Glomerular endothelial cell (primary cell): ENCODE results near the gene SPPL2C. TPM values are rescaled to one million over a fixed set of nuclear protein-coding genes. Genes with fewer than 3 reads are reported as not detected.
A peak's percentile ranks its signal among the peaks of the same experiment; 100 is the strongest.
"Not testable (repeated sequence)": the region's sequence is repeated elsewhere in the genome, so short reads cannot be mapped to it uniquely, and the experiment has no call there.

Experiments
- DNase-seq: peaks from one replicate; pipeline ENCODE4 v3.0.0-alpha.2; 2011; ENCODE audit warnings: low read depth, low spot score; ENCODE audit errors: extremely low read depth
- total RNA-seq: library from RNA; depleted of rRNA; stranded (reverse); fragments of >200 nt; gene quantifications from 2 replicates; pipeline ENCODE4 v1.2.3, GENCODE V29; 2015

The SPPL2C gene
- total RNA-seq, 1 donor from 2014 or later, result not detected

DNA sequence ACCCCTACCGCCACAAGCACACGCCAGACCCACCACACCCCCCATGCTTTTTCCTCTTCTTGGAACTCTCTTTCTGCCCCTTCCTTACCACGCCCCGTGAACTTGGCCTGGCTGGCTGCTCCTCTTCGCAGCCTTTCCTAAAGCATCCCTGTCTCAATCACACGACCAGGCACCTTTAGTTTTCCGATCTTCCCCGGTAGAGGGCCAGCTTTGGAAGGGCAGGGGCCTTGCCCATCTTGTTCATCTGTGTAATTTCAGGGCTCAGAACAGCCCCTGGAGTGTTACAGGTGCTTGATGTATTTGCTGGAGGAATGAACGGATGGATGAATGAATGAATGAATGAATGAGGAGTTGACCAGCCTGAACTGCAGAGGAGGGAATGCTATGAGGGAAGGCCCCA, 3.7 kb downstream of the SPPL2C start:
- DNase-seq, result no peak

- DNase-seq, result no peak
Observed at GRCh38 chr17:45848868-45849535, 4.3 kb downstream of the SPPL2C start.

- DNase-seq, result no peak
Observed at GRCh38 chr17:45849536-45849990, 4.9 kb downstream of the SPPL2C start.

- DNase-seq, result no peak
Observed at GRCh38 chr17:45850011-45850410, 5.3 kb downstream of the SPPL2C start.

DNA sequence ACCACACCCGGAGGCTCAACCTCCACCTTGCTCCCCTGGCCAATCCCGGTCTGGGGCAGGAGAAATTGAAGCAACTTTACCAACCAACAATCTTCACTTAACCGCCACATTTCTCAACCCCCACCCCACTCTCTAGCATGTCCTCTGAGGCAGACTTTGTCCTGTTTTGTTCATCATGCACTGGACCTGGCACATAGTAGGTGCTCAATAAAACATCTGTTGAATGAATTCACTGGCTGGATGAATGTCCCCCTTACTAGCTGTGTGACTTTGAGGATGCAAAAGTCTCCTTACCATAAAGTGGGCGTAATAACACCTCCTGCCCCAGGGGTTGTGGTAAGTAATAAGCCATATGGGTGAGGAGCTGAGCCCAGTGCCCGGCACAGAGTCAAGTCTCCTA, 5.8 kb downstream of the SPPL2C start:
- no peak for DNase-seq

- DNase-seq, result no peak
Observed at GRCh38 chr17:45851022-45851421, 6.3 kb downstream of the SPPL2C start.

DNA sequence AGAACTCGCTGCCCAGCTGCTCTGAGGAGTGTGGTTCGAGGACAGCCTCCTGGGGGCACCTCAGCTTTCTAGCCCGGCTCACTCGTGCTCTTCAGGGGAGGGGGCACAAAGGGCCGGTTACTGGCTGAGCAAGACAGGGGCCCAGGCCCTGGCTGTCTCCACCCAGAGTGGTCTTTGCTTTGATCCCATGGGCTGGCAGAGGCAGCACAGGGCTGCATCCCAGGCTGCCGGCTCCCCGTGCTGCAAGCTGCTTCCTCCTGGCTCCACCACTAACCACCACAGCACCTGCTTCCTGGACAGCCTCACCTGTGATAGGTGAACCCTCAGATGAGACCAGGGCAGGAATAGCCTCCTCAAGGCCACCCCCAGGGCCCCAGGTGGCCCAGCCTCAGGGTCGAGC, 6.8 kb downstream of the SPPL2C start:
- DNase-seq, result no peak

DNA sequence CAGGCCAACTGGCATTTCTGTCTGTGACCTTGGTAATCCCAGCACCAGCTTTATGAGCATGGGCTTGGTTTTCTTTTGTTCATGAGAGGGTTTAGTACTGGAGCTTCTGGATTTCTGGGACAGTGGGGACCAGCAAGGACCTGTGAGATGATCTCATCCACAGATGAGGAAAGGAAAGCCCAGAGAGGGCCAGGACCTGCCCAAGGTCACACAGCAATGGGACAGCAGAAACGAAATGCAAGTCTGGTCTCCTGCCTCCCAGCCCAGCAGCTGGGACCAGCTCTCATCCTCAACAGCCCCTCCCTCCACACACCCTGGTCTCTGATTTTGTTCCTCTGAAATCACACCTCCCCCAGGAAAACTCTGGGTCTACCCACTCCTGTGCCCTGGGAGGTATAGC, 7.2 kb downstream of the SPPL2C start:
- DNase-seq, result no peak

DNA sequence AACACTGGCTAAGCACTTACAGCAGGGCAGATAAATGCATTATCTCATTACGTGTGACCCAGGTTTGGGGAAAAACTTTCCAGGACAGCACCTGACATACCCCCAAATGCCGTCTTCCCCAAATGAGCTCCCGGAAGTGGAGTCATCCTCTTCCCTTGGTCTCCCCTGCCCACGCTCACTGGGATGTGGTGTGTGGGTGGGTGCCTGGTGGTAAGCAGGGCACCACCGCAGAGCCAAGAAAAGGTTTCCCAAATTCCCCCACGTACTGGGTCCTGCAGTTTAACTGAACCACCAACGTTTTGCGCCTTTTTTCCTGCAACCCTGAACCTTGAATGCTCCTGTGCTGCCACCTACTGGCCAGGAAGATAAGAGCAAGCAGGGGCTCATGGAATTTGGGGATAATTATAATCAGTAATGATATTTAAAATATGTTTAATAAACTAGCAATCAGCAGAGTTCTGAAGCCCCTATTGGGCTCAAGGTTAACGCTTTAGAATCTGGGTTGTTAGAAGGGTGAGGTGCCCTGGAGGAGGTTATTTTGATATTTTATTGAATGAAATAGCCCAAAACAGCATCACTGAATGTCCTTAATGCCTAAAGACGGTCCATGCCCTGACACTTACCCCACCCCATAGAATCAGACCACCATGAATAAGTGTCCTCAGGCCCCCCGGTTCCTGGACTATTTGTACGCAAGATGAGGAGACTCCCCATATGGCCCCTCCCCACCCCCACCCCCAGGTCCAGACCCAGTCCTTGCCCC, 8.0 kb downstream of the SPPL2C start:
- peak; percentile 14 for DNase-seq

DNA sequence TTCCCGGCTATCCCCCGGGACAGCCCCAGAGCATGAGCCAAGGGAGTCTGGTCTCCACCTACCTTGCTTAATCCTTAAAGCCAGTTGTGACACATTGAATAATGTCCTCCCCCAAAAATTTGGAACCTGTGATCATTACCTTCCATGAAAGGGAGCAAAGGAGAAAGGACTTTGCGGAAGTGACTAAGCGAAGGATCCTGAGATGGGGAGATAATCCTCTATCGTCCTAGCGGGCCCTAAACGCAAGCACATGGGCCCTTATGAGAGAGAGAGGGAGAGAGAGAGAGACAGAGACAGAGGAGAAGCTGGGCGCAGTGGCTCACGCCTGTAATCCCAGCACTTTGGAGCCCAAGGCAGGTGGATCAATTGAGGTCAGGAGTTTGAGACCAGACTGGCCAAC, 9.5 kb downstream of the SPPL2C start:
- no peak for DNase-seq

- DNase-seq, result no peak
Observed at GRCh38 chr17:45855691-45856336, 11.1 kb downstream of the SPPL2C start.

GRCh38 chr17:45857977-45858708, 13.5 kb downstream of the SPPL2C start:
- no peak for DNase-seq

- no peak for DNase-seq
Observed at GRCh38 chr17:45861165-45861564, 16.5 kb downstream of the SPPL2C start.

- not testable (repeated sequence) for DNase-seq
Observed at GRCh38 chr17:45862127-45862526, 17.4 kb downstream of the SPPL2C start.

- DNase-seq, result no peak
Observed at GRCh38 chr17:45863857-45864654, 19.4 kb downstream of the SPPL2C start.

DNA sequence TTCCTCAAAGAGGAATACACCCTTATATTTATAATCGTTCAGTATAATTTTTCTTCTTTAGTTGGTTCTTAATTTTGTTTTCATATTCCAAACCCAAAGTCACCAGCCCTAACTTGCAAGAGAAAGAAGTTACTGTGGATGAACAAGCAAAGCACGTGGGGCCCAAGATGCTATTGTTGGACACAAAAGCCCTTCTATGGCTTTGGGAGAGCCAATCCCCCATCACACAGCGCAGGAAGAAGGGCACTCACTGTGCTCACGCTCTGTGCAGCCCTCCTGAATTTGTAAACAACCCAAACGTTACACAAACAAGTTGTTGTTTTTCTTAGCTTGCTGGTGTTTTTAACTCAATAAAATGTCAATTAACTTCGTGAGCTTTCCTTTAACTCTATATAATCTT, 22.5 kb downstream of the SPPL2C start:
- no peak for DNase-seq

- no peak for DNase-seq
Observed at GRCh38 chr17:45867702-45868101, 23.0 kb downstream of the SPPL2C start.

GRCh38 chr17:45868276-45868675, 23.6 kb downstream of the SPPL2C start:
- DNase-seq, result no peak

DNA sequence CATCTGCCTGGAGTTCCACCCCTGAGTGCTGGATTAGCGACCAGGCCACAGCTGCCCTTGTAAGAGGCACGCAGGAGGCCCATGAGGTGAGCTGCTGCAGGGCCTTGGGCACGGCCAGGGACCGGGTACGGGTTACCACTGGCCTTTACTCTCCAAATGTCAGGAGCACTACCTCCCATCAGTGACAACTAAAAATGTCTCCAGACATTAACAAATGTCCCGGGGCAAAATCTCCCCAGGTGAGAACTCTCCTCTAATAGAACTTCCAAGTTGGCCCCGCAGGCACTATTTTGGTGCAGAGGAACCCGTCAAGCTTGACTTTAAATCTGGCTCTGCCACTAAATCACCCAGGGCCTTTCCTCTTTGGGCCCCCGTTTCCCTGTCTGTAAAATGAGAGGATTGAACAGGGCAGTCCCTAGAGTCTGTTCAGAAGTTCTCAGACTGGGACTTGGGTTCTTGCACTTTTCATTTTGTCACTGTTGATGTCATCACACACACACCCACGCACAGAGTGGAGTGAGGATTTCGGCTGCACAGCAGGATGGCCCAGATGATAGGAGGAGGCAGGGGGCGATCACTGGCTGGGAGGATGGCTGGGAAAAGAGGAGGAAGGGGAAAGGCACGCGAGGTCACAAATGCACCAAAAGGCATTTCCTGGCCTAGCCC, 25.1 kb downstream of the SPPL2C start:
- DNase-seq, result no peak
